K562 (cell line): ENCODE data around the gene LRRC61. TPM values are rescaled to one million over a fixed set of nuclear protein-coding genes. Genes with fewer than 3 reads are reported as not detected.
A peak's percentile ranks its signal among the peaks of the same experiment; 100 is the strongest.

Experiments used
- E2F1 ChIP-seq: sonication (generic); formaldehyde crosslinking; IDR thresholded peaks from 2 replicates; pipeline ENCODE4 v1.8.1; 2023; ENCODE audit warnings: mild to moderate bottlenecking, missing genetic modification reagents, moderate library complexity
- E2F5 ChIP-seq: sonication (generic); formaldehyde crosslinking; IDR thresholded peaks from 2 replicates; pipeline ENCODE4 v1.8.0; 2022; ENCODE audit warnings: mild to moderate bottlenecking, missing genetic modification reagents
- ELK3 ChIP-seq: fragments of 450-650 bp; formaldehyde crosslinking; IDR thresholded peaks from 2 replicates; pipeline ENCODE4 v1.4.0; 2020; ENCODE audit warnings: mild to moderate bottlenecking
- HMBOX1 ChIP-seq: sonication (generic); IDR thresholded peaks from 2 replicates; pipeline ENCODE4 v1.6.1; 2016
- IRF2 ChIP-seq: sonication (generic); formaldehyde crosslinking; IDR thresholded peaks from 2 replicates; pipeline ENCODE4 v1.8.1; 2022; ENCODE audit warnings: mild to moderate bottlenecking, missing genetic modification reagents
- JUNB ChIP-seq: fragments of 450-650 bp; formaldehyde crosslinking; conservative IDR thresholded peaks from 2 replicates; pipeline ENCODE4 v1.4.0; 2020; ENCODE audit warnings: mild to moderate bottlenecking
- KAT7 ChIP-seq: sonication (generic); formaldehyde crosslinking; IDR thresholded peaks from 2 replicates; pipeline ENCODE4 v1.8.0; 2022; ENCODE audit warnings: missing genetic modification reagents, mild to moderate bottlenecking, borderline replicate concordance
- MTF1 ChIP-seq: fragments of 250-450 bp; sonication (Bioruptor Pico); IDR thresholded peaks from 2 replicates; pipeline ENCODE4 v1.9.0; 2021; ENCODE audit warnings: moderate library complexity, mild to moderate bottlenecking, inconsistent platforms, borderline replicate concordance
- MYNN ChIP-seq, 2 experiments: sonication (generic); formaldehyde crosslinking in 1 of 2; IDR thresholded peaks; 2 replicates each; pipeline versions ENCODE4 v1.5.0 to v1.6.1; 2016 to 2020; ENCODE audit warnings: antibody characterized with exemption in 1 of 2, missing genetic modification reagents in 1 of 2
- NUFIP1 ChIP-seq: fragments of 450-650 bp; IDR thresholded peaks from 2 replicates; pipeline ENCODE4 v1.6.1; 2018; ENCODE audit not compliant: partially characterized antibody
- PCBP2 ChIP-seq: fragments of 200-400 bp; formaldehyde crosslinking; IDR thresholded peaks from 2 replicates; pipeline ENCODE4 v1.6.1; 2018; ENCODE audit warnings: low read length, low read depth, mild to moderate bottlenecking, moderate library complexity; ENCODE audit not compliant: poor library complexity, severe bottlenecking
- PHF20 ChIP-seq: fragments of 450-650 bp; IDR thresholded peaks from 2 replicates; pipeline ENCODE4 v1.6.1; 2018; ENCODE audit not compliant: partially characterized antibody
- POLR3G ChIP-seq: IDR thresholded peaks from 2 replicates; pipeline ENCODE4 v1.6.1; 2011; ENCODE audit not compliant: insufficient read length, insufficient replicate concordance; ENCODE audit errors: extremely low read depth
- SMARCC2 ChIP-seq: fragments of 450-650 bp; IDR thresholded peaks from 2 replicates; pipeline ENCODE4 v1.6.1; 2017; ENCODE audit warnings: antibody characterized with exemption, moderate library complexity, mild to moderate bottlenecking, low read depth
- TEAD4 ChIP-seq, 2 experiments: sonication (generic) in 1 of 2; formaldehyde crosslinking in 1 of 2; IDR thresholded peaks; 2 replicates each; pipeline versions ENCODE4 v1.6.1 to v1.8.0; 2012 to 2022; ENCODE audit warnings: borderline replicate concordance in 1 of 2, inconsistent platforms in 1 of 2, low read length in 1 of 2, mild to moderate bottlenecking in 1 of 2, missing genetic modification reagents in 1 of 2
- THAP7 ChIP-seq: fragments of 250-450 bp; sonication (Bioruptor Pico); IDR thresholded peaks from 2 replicates; pipeline ENCODE4 v1.5.0; 2021
- ZNF395 ChIP-seq: fragments of 200-800 bp; sonication (Bioruptor generic); IDR thresholded peaks from 2 replicates; pipeline ENCODE4 v1.6.1; 2017; ENCODE audit warnings: missing genetic modification characterization, missing compliant biosample characterization
- ZNF57 ChIP-seq: fragments of 450-650 bp; formaldehyde crosslinking; IDR thresholded peaks from 2 replicates; pipeline ENCODE4 v1.4.0; 2020; ENCODE audit warnings: mild to moderate bottlenecking, moderate library complexity
- ZNF655 ChIP-seq: fragments of 250-450 bp; sonication (Bioruptor Pico); IDR thresholded peaks from 2 replicates; pipeline ENCODE4 v1.5.0; 2021
- ZNF77 ChIP-seq: fragments of 250-450 bp; sonication (Bioruptor Pico); IDR thresholded peaks from 2 replicates; pipeline ENCODE4 v1.5.0; 2020
- ZZZ3 ChIP-seq: fragments of 450-650 bp; IDR thresholded peaks from 2 replicates; pipeline ENCODE4 v1.6.1; 2016; ENCODE audit warnings: antibody characterized with exemption, mild to moderate bottlenecking, moderate library complexity
- polyA plus RNA-seq, 8 experiments: library from polyadenylated mRNA; depleted of rRNA in 4 of 8; stranded (reverse) in 5 of 8; unstranded in 3 of 8; fragments of >200 nt; fragmentation: Nextera tagmentation in 2 of 8; fragmentation: Illumina TruSeq in 1 of 8; extraction: Ambion mirVana in 2 of 8; extraction: Trizol in 1 of 8; gene quantifications; 2 replicates each; pipeline versions ENCODE4 v1.2.1 to v1.2.3, GENCODE V29; 2011 to 2014; ENCODE audit warnings: inconsistent platforms in 1 of 8, missing spikeins in 1 of 8
- total RNA-seq, 7 experiments: library from RNA; depleted of rRNA in 6 of 7; stranded (reverse); fragments of >200 nt in 6 of 7; fragmentation: Illumina TruSeq in 2 of 7; extraction: Trizol in 2 of 7; gene quantifications; 2 replicates each; pipeline versions ENCODE4 v1.2.1 to v1.2.3, GENCODE V29; 2011 to 2021; ENCODE audit warnings: low replicate concordance in 1 of 7

LRRC61 gene
- total and polyA plus RNA-seq, 9 of the 15 experiments (the other 6 are each of a cell fraction or from before 2014, with no cell fraction given) = 1.3 to 55.2 (median 35.2) TPM

- no peak for TF ChIP-seq MYNN (IDR thresholded peaks at IDR 0.05)
- no peak for TF ChIP-seq MYNN (CRISPR knock-in tag; IDR thresholded peaks at IDR 0.05)
- no peak for TF ChIP-seq ZNF77
- TF ChIP-seq NUFIP1 = peak; percentile 23
- no peak for TF ChIP-seq PHF20
- no peak for TF ChIP-seq ZZZ3
- TF ChIP-seq KAT7 (CRISPR knock-in tag) = no peak
- TF ChIP-seq JUNB (CRISPR knock-in tag) = 0 out of 2 replicates have a peak, but pooled peaks have one; percentile 42
- no peak for TF ChIP-seq PCBP2
- no peak for TF ChIP-seq MTF1
- TF ChIP-seq HMBOX1 = no peak
- no peak for TF ChIP-seq THAP7 (CRISPR knock-in tag)
- TF ChIP-seq SMARCC2 = no peak
- no peak for TF ChIP-seq ZNF395 (CRISPR knock-in tag)
- TF ChIP-seq E2F1 = no peak
- TF ChIP-seq E2F5 (CRISPR knock-in tag) = no peak
- TF ChIP-seq ZNF57 (CRISPR knock-in tag) = no peak
- no peak for TF ChIP-seq ZNF655
- no peak for TF ChIP-seq IRF2 (CRISPR knock-in tag)
- no peak for TF ChIP-seq POLR3G
- peak; percentile 11; the same call in 1 of the 2 replicates for TF ChIP-seq TEAD4 (IDR thresholded peaks at IDR 0.05; ENCODE audit: low read length)
- no peak for TF ChIP-seq TEAD4 (CRISPR knock-in tag; IDR thresholded peaks at IDR 0.05; ENCODE audit: borderline replicate concordance)
- TF ChIP-seq ELK3 = 0 out of 2 replicates have a peak, but pooled peaks have one; percentile 34
Observed at GRCh38 chr7:150367677-150368095, 44.5 kb downstream of the LRRC61 start (continued).
